NCI-H2107 (cell line): Measurements from ENCODE around the gene FBLN1.
"Not testable (repeated sequence)": the region's sequence is repeated elsewhere in the genome, so short reads cannot be mapped to it uniquely, and the experiment has no call there.

ENCODE experiments used
- DNase-seq: peaks from one replicate; lab custom pipeline; 2025; lab: John Stamatoyannopoulos, UW

Gene FBLN1

DNA sequence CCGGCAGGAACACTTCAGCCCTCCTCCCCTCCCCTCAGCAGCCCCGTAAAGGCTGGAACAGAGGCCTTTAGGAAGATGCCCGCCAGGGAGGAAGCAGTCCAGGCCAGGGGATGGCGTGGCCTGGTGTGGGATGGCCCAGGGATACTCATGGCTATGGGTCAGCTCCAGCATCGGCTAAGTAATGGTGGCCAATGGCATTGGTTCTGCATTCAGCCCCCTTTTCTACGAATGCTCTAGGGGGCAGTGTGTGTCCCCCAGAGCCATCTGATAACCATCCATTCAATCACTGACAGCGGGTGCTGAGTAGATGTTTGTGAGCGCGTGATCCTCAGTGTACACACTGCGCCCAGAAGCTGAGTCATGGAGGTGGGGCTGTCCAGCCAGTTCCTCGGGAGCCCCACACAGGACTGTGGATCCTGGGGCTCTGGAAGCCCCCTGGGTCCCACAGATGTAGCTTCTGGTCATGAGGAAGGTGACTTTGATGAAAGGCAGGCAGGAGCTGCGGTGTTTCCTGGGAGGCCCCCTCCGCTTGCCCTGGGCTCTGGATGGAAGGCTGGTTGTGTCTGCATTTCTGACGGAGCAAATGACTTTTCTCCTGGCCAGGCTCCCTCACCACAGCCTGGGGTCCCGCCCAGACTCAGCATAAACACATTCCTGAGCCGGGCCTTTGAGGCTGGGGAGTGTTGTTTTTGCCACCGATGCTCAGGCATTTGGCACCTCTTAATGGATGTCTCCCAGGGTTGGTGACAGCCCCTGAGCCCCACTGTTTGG lies 46.5 kb downstream of the FBLN1 start:
- no peak for DNase-seq

DNA sequence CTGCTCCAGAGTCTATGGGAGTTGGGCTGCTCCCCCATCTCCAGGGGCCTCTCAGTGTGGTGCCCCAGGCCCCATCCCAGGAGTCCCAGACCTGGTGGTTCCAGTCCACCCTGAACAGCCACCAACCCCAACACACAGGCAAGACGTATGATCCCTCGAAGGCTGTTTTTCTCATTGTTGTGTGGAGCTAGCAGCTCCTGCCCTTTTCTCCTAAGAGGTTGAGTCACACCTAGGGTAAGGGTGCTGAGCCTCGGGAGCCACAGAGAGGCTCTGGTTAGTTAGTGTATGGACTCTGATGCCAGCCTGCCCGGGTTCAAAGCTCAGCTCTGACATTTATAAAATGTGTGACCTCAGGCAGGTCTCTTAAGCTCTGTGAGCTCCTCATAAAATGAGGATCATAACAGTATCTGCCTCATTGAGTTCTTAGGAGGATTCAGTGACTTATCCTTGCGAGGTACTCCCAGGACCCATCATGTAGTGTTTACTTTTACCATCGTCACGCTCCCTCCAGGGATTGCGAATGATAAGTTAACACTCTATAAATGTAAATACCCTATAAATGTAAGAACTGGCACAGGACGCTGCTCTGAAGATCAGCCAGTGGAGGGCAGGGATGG lies 47.2 kb downstream of the FBLN1 start:
- DNase-seq: no peak

DNA sequence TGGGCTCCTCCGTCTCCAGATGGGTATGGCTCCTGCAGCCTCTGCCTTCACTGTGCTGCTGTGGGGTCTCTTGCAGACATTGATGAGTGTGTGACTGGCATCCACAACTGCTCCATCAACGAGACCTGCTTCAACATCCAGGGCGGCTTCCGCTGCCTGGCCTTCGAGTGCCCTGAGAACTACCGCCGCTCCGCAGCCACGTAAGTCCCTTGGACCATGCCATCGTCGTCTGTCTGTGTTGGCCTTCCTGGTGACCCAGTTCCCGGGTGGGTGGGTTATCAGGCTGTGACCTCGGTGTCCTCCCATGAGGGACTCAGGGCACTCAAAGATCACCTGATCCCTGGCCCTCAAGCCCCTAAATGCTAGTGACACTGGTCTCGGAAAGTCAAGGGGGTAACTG lies 47.7 kb downstream of the FBLN1 start:
- DNase-seq: no peak

DNA sequence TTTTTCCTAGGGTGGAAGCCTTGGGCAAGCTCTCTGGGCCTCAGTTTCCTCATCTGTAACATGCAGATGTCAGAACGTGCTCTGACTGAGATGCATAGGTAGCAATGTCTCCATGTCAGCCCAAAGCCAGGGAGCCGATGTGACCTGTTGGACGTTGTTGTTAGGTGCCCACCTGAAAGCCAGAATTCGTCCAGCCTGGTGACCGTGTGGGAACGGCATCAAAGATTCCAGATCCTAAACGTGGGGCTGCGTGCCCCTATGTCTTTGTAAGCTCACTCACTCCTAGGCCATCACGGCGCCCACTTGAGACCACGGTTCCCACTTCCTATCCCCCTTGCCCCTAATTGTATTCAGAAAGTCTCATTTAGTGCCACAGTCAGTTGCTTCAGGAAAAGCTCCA lies 48.2 kb downstream of the FBLN1 start:
- DNase-seq: no peak

DNA sequence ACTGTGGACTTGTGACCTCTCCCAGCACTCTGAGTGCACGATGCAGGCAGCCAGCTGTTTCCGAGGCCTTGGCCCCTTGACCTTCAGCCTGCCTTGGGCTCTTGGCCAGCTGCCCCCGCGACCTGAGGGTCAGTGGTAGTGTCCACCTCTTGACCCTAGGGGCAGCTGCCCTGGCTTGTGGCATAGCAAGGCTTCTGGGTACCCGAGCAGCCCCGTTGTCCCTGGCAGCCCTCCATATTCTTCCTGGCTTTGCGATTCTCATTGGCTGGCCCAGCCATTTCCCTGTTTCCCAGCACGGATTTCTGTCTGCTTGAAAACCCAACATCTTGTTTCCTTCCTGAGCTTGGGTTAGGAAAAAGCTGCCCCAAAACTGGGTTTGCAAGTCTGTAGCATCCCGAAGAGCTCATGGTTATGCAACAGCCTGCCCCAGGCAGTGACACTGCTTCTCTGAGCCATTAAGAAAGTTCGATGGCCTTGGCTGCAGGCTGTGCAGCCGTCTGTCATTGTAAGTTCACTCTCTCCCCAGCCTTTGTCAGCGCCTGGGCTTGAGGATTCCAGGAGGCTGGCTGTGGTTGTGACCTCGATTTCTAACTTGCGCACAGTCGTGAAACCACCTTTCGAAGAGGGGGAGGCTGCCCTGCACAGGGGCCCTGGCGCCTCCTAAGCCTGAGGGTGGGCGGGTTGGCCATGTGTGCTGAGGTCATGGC lies 48.8 kb downstream of the FBLN1 start:
- DNase-seq: no peak

DNA sequence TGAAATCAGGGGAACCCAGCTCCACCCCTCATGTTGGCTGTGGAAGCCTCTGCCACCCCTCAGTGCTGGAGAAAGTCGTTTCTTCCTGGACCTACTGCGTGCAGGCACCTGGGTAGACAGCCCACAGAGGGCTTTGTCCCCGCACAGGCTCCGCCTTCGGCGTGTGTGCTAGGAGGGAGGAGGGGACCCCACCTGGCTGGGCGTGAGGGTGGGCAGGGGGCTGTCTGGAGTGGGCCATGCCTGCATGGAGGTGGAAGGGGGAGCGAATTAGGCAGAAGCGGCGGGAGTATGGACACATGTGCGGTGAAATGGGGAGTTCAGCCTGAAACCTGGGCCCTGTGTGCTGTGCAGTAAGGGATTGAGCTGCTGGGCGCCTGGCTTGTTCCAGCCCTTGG lies 49.3 kb downstream of the FBLN1 start:
- DNase-seq: no peak

DNA sequence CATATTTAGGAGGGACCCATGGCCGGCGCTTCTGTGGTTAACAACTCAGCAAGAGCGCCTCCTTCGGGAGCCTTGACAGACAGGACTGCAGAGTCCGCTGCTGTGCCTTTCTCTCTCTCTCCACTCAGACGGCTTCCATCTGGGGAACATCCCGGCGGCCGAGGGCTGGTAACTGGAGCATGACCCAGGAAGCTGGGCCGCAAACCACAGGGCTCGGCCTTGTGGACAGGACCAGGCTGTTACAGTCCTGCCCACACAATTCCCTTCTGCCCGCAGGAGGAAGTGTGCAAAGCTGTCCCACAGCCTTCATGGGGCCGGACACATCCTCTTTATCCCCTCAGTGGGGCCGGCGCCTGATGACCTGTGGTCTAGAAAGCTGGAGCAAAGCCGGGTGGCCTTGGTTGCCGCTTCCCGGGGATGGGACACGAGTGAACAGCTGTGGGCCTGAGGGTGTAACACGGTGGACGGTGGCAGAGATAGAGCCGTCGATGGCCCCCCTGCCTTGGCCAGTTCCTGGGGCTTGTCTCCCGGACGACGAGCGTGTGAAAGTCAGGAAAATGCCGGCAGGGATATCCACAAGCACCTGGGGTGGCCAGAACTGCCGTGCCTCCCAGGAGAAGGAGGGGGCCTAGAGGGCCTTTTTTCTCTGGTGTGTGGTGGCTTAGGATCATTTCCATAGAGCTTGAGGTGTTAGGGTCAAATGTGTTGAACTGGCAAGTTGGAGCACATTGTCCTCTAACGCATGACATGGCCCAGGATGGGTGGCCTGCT lies 50.1 kb downstream of the FBLN1 start:
- DNase-seq: no peak

DNA sequence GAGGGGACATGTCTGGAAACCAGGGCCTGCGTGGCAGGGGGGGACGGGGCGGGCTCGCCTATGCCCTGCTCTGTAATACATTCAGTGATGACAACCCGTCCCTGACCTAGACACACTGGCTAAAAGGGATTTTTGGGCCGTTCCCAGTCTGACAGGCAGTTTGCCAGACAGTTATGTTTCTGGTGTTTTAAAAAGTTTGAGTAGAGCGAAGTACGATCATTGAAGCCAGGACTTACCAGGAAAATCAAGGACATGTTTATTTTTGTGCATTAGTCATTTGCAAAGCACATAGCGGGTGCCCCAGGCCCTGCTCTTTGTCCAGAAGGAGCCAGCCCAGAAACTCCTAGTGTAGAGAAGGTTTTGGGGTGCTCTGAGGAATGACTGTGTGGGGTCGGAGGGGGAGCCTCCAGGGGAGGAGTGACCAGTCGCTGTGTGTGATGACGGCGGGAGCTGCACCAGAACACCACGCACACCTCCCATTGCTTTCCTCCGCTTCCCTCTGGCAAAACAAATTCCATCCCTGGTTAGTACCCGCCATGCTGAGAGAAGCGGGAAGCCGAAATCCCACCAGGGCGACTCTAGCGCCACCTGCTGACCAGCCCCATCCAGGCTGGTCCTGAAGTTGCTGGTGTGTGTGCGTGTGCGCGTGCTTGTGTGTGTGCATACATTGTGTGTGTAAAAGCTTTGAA lies 50.8 kb downstream of the FBLN1 start:
- peak; percentile 49 for DNase-seq

DNA sequence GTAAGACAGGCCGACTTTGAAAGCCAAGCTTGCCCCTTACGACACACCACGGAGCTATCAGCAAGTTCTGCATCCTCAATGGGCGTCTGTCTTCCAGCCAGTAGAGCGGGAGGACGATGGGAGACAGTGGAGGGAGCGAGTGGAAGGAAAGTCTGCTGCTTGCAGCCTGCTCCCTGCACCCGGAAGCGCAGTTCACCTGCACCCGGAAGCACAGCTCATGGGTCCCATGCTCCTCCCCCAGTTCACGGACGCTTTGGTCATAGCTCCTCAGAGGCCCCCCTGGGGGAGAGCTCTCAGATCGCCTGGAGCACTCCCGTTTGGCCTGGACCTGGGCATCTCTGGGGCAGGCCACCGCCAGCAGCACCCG lies 51.3 kb downstream of the FBLN1 start:
- DNase-seq: no peak

DNA sequence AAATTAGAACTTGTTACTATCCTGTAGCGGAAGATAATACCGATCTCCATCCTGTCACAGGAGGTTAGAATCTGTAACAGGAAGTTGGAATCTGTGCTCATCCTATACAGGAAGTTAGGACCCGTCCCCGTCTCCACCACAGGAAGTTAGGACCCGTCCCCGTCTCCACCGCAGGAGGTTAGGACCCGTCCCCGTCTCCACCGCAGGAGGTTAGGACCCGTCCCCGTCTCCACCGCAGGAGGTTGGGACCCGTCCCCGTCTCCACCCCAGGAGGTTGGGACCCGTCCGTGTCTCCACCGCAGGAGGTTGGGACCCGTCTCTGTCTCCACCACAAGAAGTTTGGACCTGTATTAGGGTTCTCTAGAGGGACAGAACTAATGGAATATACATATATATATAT lies 52.2 kb downstream of the FBLN1 start:
- DNase-seq: no peak

DNA sequence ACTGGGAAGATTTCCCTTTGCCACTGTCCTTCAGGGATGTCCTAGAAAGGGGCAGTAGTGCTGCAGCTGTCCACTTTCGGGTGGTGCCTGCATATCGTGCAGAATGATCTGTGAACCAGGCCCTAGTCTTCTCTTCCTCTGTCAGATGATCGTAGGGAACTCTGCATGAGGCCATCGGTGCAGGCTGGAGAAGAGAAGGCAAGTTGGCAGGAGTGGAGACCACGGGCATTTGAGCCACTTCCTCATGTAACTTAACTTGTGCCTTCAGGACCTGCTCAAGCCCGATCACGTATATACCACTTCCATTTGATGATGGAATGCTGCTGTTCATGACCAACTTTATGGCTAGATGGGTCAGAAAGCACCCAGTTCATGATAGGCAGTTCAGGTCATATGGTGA lies 55.2 kb downstream of the FBLN1 start:
- not testable (repeated sequence) for DNase-seq

DNA sequence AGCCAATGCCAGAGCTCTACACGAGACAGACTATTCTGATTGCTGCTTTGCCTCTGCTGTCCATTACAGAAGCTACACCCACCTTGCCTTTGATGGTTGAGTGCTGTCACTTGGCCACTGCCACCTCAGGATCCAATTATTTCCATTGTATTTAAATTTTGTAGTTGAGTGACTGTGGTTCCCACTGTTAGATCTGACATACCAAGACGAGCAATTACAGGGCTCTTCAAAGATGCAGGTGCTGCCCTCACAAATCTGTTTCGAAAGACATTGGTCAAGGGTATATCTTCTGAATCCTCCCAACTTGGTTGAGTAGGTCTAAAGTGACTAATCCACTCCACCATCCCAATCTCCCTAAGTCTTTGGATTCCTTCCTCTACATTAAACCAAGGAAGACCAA lies 57.4 kb downstream of the FBLN1 start:
- DNase-seq: not testable (repeated sequence)

DNA sequence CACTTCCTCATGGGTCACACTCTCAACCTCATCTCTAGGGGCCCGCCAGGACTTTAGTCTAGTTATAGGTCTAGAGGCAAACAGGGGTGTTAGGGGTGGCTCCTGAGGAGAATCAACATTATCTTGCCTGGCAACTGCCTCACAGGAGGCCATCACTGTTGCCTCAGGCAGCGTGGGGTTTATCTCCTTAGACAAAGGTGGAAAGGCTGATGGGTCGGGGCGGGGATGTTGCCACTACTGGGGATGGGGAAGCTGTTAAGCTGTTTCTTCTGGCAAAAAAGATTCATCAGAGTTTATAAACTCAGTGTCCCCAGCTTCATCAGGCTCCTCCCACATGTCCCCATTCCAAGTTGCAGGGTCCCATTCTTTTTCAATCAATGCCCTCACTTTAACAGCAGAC lies 58.1 kb downstream of the FBLN1 start:
- not testable (repeated sequence) for DNase-seq

DNA sequence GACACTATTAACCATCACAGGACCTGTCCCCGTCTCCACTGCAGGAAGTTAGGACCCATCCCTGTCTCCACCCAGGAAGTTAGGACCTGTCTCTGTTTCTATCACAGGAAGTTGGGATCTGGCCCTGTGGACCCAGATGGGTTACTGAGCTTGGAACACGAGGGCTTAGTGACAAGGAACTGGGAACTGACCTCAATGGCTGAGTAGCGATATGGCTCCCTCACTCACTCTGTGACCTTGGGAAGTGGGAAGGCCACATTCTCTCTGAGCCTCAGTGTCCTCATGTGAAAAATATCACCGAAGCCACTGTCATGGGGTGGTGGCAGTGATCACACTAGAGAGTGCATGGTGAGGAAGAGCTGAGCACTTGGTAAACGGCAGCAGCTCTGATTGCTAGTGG lies 59.4 kb downstream of the FBLN1 start:
- no peak for DNase-seq

DNA sequence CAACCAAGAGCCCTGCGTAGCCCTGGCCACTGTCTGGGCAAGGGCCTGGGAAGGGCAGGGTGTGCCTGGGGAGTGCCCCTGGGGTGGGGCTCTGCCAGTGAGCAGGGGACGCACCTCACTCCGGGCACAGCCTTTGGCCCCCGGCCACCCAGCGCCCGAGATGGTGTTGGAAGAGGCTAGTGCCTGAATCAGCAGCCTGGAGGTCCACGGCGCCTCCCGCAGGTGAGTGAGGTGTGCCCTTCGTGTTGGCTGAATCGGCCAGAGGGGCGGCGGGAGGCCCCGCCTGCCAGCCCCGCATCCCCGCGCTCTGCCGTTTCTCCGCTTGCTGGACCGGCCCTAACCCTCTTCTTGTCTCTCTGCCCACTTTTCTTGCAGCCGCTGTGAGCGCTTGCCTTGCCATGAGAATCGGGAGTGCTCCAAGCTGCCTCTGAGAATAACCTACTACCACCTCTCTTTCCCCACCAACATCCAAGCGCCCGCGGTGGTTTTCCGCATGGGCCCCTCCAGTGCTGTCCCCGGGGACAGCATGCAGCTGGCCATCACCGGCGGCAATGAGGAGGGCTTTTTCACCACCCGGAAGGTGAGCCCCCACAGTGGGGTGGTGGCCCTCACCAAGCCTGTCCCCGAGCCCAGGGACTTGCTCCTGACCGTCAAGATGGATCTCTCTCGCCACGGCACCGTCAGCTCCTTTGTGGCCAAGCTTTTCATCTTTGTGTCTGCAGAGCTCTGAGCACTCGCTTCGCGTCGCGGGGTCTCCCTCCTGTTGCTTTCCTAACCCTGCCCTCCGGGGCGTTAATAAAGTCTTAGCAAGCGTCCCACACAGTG lies 60.1 kb downstream of the FBLN1 start:
- no peak for DNase-seq

DNA sequence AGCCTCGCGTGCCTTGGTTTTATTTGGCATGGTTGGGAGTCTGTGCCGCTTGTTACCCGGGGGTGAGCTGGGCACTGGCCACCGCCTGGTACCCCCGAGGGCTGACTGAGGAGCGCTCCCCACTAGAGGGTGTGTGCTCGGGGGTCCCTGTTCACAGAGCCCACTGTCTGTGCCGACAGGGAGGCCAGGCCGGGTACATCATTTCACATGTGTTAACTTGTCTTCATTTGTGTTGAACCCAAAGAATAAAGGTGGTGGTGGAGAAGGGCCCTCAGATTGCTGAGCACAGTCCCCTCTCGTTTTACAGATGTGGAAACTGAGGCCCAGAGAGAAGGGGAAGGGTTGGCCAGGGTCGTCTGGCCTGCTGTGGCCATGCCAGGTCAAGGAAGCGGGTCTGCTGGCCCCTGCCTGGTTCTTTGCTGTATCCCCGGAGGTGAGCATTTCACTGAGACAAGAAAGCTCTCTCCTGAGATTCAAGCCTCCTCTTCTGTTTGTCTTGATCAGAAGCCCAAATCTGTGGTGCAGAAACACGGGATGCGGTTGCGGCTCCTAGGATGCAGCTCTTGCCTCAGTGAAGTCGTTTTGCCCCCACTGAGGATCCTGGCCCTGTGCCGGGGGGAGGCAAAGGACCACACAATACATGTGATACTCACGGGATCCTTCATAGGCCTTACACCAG lies 60.8 kb downstream of the FBLN1 start:
- no peak for DNase-seq

DNA sequence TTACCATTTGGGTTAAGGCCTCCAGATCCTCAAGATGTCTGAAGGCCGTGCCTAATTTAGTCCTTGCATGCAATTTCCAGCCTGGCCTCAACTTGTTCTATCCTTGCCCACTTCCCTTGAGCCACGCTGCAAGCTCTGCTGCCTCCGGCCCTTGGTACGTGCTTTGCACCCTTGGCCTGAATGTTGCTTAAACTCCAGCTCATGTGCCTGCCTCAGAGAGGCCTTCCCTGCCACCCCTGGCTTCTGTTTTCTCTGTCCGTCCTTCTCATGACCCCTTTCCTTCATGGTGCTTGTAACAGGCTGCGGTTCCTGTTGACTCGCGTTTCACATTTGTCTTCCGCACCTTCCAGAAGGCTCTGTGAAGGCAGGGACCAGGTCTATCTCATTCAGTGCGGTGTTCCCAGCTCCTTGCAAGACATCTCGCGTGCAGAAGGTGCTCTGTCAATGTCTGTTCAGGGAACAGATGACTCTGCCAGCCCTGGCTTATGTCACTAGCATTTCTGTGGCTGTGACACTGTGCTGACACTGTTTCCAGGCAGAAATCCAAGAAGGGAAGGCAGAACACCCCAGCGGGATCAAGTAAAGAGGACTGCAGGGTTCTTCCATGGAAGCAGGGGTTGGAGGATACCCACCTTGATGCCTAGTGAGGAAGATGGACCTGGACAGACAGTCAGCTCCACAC lies 61.8 kb downstream of the FBLN1 start:
- no peak for DNase-seq

DNA sequence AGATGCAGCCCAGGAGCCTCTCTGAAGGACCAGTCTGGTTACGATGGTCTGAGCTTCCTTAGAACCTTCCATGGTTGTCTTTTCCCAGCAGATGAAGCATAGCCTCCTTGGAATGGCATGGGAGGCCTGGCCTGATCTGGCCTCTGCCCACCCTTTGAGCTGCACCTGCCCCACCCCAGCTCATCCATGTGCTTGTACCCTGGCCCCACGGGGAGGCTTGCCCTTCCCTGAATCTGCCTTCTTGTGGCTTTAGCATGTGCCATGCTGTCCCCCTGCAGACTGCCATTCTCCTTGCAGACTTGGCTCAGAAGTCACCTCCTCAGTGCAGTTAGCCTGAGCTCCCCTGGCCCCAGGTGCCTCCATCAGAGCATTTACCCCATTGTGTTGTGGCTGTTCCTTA lies 62.5 kb downstream of the FBLN1 start:
- DNase-seq: no peak

DNA sequence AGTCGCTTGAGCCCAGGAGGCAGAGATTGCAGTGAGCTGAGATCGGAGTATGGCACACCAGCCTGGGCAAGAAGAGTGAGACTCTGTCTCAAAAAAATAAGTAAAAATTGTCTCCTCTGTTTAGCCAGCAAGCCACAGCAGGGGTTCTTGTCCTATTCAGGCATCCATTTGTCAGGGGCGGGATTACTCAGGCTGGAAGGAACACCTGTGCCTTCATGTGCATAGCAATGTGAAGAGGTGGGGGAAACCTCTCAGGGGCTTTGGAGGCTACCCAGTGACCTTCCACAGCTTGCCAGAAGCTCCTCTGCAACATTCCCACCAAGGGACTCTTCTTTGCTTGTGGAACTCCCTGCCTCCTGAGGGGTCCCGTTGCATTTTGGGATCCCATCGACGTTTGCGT lies 63.3 kb downstream of the FBLN1 start:
- DNase-seq: no peak

DNA sequence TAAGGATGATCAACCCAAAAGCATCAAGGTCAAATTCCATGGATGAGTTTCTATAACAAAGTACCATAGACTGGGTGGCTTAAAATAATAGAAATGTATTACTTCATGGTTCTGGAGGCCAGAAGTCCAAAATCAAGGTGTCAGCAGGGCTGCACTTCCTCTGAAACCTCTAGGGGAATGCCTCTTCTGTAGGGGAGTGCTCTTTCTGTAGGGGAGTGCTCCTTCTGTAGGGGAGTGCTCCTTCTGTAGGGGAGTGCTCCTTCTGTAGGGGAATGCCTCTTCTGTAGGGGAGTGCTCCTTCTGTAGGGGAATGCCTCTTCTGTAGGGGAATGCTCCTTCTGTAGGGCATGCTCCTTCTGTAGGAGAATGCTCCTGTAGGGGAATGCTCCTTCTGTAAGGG lies 65.5 kb downstream of the FBLN1 start:
- no peak for DNase-seq
